ENCODE results near the gene SHOC2. TPM values are rescaled to one million over a fixed set of nuclear protein-coding genes. Genes with fewer than 3 reads are reported as not detected.

Gene SHOC2
- total RNA-seq, 6 experiments from 2014 or later = 48.9 to 61.1 (median 56.6) TPM

DNA sequence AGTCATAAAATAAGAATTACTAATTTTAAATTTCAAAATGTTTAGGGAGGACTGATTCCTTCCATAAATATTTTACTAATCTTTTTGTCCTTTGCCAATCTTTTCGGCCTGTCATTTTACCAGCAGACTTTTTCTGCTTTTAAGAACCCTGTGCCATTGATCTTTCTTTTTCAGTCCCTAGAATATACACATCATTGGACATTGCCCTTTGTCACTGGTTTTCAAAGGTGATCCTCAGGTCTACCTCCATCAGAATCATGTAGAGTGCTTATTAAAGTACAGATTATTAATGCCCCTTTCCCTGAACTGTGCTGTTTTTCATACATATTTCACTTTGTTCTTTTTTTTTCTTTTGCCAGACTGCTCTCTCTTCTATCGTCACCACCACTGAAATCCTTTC lies 43.8 kb downstream of the SHOC2 start:
- Mint-ChIP-seq H3K4me3 (no peak overlapping the region), H3K27ac (no peak overlapping the region), H3K36me3 (ENCODE audit: low read depth) (peaks cover 6% of the 10 kb centered on the region), H3K27me3 (ENCODE audit: insufficient read depth) (no peaks in the 10 kb centered on the region), H3K4me1 (ENCODE audit: low read depth) (peaks cover 58% of the 10 kb centered on the region), H3K9me3 (no peaks in the 10 kb centered on the region)
- TF ChIP-seq, protein P1, sequence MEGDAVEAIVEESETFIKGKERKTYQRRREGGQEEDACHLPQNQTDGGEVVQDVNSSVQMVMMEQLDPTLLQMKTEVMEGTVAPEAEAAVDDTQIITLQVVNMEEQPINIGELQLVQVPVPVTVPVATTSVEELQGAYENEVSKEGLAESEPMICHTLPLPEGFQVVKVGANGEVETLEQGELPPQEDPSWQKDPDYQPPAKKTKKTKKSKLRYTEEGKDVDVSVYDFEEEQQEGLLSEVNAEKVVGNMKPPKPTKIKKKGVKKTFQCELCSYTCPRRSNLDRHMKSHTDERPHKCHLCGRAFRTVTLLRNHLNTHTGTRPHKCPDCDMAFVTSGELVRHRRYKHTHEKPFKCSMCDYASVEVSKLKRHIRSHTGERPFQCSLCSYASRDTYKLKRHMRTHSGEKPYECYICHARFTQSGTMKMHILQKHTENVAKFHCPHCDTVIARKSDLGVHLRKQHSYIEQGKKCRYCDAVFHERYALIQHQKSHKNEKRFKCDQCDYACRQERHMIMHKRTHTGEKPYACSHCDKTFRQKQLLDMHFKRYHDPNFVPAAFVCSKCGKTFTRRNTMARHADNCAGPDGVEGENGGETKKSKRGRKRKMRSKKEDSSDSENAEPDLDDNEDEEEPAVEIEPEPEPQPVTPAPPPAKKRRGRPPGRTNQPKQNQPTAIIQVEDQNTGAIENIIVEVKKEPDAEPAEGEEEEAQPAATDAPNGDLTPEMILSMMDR (IDR thresholded peaks at IDR 0.05) = no peak
- DNase-seq = no peak

DNA sequence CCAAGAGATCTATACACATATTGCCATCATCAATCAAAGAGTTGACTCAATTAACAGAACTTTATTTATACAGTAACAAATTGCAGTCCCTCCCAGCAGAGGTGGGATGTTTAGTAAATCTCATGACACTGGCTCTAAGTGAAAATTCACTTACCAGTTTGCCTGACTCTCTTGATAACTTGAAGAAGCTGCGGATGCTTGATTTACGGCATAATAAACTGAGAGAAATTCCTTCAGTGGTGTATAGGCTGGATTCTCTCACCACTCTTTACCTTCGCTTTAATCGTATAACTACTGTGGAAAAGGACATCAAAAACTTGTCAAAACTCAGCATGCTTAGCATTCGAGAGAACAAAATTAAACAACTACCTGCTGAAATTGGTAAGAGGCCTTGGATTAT lies 45.3 kb downstream of the SHOC2 start:
- Mint-ChIP-seq H3K27ac (no peak overlapping the region), H3K9me3 (no peaks in the 10 kb centered on the region), H3K4me1 (ENCODE audit: low read depth) (peaks cover 54% of the 10 kb centered on the region), H3K27me3 (ENCODE audit: insufficient read depth) (no peaks in the 10 kb centered on the region), H3K36me3 (ENCODE audit: low read depth) (peaks cover 6% of the 10 kb centered on the region), H3K4me3 (no peak overlapping the region)
- DNase-seq = no peak
- TF ChIP-seq, protein P1 (IDR thresholded peaks at IDR 0.05) = no peak

DNA sequence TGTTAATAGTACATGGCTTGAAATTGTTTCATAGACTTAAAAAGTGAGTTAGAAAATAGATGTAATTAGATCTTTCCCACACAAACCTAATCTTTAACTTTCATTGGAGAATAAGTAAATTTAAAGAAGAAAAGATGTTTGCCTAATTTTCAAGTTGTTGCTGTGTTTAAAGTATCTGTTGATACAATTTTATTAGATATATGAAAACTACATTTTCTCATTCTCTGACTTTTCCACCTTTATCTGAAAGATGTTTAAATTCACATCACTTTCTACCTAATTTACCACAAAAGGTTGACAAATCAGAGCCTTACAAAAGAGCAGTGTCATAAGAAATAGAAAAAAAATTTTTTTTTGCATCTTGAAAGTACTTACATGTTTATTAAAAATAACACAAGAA lies 45.8 kb downstream of the SHOC2 start:
- TF ChIP-seq, protein P1 (IDR thresholded peaks at IDR 0.05) = no peak
- no peak for DNase-seq
- H3K36me3 Mint-ChIP-seq (ENCODE audit: low read depth) = peaks cover 6% of the 10 kb centered on the region
- H3K27ac Mint-ChIP-seq = no peak overlapping the region
- H3K27me3 Mint-ChIP-seq (ENCODE audit: insufficient read depth) = no peaks in the 10 kb centered on the region
- H3K9me3 Mint-ChIP-seq = no peaks in the 10 kb centered on the region
- H3K4me1 Mint-ChIP-seq (ENCODE audit: low read depth) = peaks cover 49% of the 10 kb centered on the region
- no peak overlapping the region for H3K4me3 Mint-ChIP-seq

DNA sequence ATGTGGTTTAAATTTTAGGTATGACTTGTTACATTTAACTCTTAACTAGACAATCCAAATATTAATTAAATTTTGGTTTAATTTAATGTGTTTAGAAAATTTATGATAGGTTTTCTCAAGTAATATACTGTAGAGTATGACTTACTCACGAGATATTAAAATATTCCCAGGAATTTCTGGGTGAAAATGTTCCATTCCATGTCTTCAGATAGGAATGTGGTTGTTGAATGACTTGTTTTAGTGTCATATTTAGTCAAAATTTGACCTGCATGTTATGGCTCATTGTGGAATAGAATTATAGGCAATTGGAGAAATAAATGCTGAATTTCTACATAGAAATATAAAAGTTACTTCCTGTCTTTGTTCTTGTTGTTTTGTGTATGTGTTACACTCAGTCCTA lies 46.7 kb downstream of the SHOC2 start:
- no peaks in the 10 kb centered on the region for H3K27me3 Mint-ChIP-seq (ENCODE audit: insufficient read depth)
- no peak overlapping the region for H3K4me3 Mint-ChIP-seq
- H3K27ac Mint-ChIP-seq = no peak overlapping the region
- DNase-seq = no peak
- peaks cover 6% of the 10 kb centered on the region for H3K36me3 Mint-ChIP-seq (ENCODE audit: low read depth)
- no peaks in the 10 kb centered on the region for H3K9me3 Mint-ChIP-seq
- H3K4me1 Mint-ChIP-seq (ENCODE audit: low read depth) = peaks cover 48% of the 10 kb centered on the region
- TF ChIP-seq, protein P1 (IDR thresholded peaks at IDR 0.05) = no peak

DNA sequence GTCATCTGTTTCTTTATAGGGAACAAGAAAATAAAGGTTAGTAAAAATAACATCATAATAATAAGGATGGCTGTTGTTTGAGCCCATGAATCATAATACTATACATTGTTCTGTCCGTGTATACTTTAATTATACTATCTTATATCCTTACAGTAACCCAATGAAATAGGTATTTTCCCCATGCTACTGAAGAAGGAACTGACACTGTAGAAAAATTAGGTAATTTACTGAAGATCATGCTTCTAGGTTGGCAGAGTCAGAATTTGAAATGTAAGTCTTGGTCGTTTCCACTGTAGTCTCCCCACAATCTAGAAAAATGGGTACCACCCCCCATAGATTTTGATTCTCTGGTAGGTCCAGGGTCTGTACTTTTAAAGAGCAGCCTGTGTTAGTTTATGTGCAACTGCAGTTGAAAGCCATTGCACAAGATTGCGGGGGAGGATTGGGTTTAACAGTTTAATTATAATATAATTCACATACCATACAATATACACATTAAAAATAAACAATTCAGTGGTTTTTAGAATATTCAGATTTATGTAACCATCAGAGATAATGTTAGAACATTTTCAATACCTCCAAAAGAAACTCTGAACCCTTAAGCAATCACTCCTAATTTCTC lies 47.7 kb downstream of the SHOC2 start:
- H3K4me1 Mint-ChIP-seq (ENCODE audit: low read depth) = peaks cover 48% of the 10 kb centered on the region
- TF ChIP-seq, protein P1 (IDR thresholded peaks at IDR 0.05) = no peak
- H3K27ac Mint-ChIP-seq = no peak overlapping the region
- DNase-seq = no peak
- no peaks in the 10 kb centered on the region for H3K27me3 Mint-ChIP-seq (ENCODE audit: insufficient read depth)
- H3K36me3 Mint-ChIP-seq (ENCODE audit: low read depth) = peaks cover 6% of the 10 kb centered on the region
- no peaks in the 10 kb centered on the region for H3K9me3 Mint-ChIP-seq
- H3K4me3 Mint-ChIP-seq = no peak overlapping the region

All from HFFc6 (cell line).